SU-DHL-6 (cell line): ENCODE measurements around the gene OGFOD2.

ENCODE experiments used
- H2AFZ ChIP-seq: fragments of 200-600 bp; sonication (generic); 2 replicates; pipeline ENCODE4 v1.6.1; 2014; ENCODE audit warnings: low read depth, mild to moderate bottlenecking, moderate library complexity, mixed read lengths, antibody characterized with exemption, low read length; ENCODE audit not compliant: severe bottlenecking
- H3F3A ChIP-seq: fragments of 200-600 bp; shearing (Covaris generic); 2 replicates; pipeline ENCODE4 v1.6.0; 2016; ENCODE audit warnings: antibody characterized with exemption, mild to moderate bottlenecking; ENCODE audit not compliant: insufficient read depth
- H3K27ac ChIP-seq: fragments of 200-600 bp; sonication (generic); 2 replicates; pipeline ENCODE4 v1.5.1; 2016; ENCODE audit warnings: low read depth, mild to moderate bottlenecking, low read length, moderate library complexity, mixed read lengths
- H3K27me3 ChIP-seq: fragments of 200-600 bp; sonication (generic), shearing (Covaris generic); 2 replicates; pipeline ENCODE4 v1.6.0; 2014; ENCODE audit warnings: mild to moderate bottlenecking, low read length
- H3K36me3 ChIP-seq: fragments of 200-600 bp; sonication (generic); 2 replicates; pipeline ENCODE4 v1.6.1; 2014; ENCODE audit warnings: mild to moderate bottlenecking, low read length, mixed read lengths
- H3K4me2 ChIP-seq: fragments of 300-600, 200-600 bp; shearing (Covaris generic), sonication (generic); 2 replicates; pipeline ENCODE4 v1.6.0; 2014; ENCODE audit warnings: low read length, low read depth, mild to moderate bottlenecking; ENCODE audit not compliant: poor library complexity, severe bottlenecking
- H3K4me3 ChIP-seq: fragments of 200-600 bp; sonication (generic); 2 replicates; pipeline ENCODE4 v1.5.1; 2014; ENCODE audit warnings: antibody characterized with exemption, low read length, mild to moderate bottlenecking, mixed read lengths; ENCODE audit not compliant: insufficient read depth, poor library complexity, severe bottlenecking
- H3K79me2 ChIP-seq: fragments of 200-600 bp; sonication (generic); 2 replicates; pipeline ENCODE4 v1.6.1; 2014; ENCODE audit warnings: mild to moderate bottlenecking, low read length, moderate library complexity; ENCODE audit not compliant: insufficient read depth
- H3K9ac ChIP-seq: fragments of 200-600 bp; sonication (generic); 2 replicates; pipeline ENCODE4 v1.7.0; 2014; ENCODE audit warnings: mild to moderate bottlenecking, low read length
- H3K9me2 ChIP-seq: fragments of 200-600 bp; sonication (generic); replicated peaks from 2 replicates; pipeline ENCODE4 v1.6.1; 2014; ENCODE audit warnings: low read length; ENCODE audit not compliant: insufficient read depth
- H3K9me3 ChIP-seq: fragments of 200-600 bp; sonication (generic); 2 replicates; pipeline ENCODE4 v1.6.1; 2014; ENCODE audit warnings: low read length, mixed read lengths; ENCODE audit not compliant: insufficient read depth
- H4K20me1 ChIP-seq: fragments of 200-600 bp; sonication (generic); 2 replicates; pipeline ENCODE4 v1.6.1; 2014; ENCODE audit warnings: low read depth, mild to moderate bottlenecking, antibody characterized with exemption, low read length, moderate library complexity, mixed read lengths
- EZH2phosphoT487 ChIP-seq: fragments of 200-600 bp; sonication (generic), shearing (Covaris generic); conservative IDR thresholded peaks from 2 replicates; pipeline ENCODE4 v1.6.1; 2018; ENCODE audit warnings: mild to moderate bottlenecking, antibody characterized with exemption, low read length, moderate library complexity, mixed read lengths
- TF ChIP-seq, protein P1 (sequence below): fragments of 200-600 bp; sonication (generic); IDR thresholded peaks from one replicate; pipeline ENCODE4 v1.5.1; 2017; ENCODE audit warnings: antibody characterized with exemption, mild to moderate bottlenecking, low read length, moderate library complexity; ENCODE audit not compliant: insufficient read depth, poor library complexity, severe bottlenecking

The OGFOD2 gene

DNA sequence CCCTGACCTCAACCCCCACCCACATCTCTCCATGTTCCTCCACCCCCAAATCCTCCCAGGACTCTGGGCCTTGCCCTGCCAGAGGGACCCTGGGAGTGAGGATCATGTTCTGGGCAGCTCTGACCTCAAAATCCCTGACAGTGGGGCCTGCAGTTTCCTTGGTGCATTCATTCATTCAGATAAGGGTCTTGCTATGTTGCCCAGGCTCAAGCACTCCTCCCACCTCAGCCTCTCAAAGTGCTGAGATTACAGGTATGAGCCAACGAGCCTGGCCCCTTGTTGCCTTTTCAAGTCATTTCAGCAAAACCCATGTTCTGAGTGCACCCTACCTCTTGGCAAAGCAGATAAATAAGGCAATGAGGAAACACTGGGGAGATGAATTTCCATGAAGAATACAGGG is 35.1 kb downstream of the OGFOD2 start:
- Histone ChIP-seq H3K79me2 (no peaks in the 10 kb centered on the region), H3K27ac (no peak overlapping the region), H3K9ac (no peak overlapping the region), H4K20me1 (no peaks in the 10 kb centered on the region), H3K36me3 (no peaks in the 10 kb centered on the region), H3K27me3 (no peaks in the 10 kb centered on the region), H2AFZ (no peak overlapping the region), H3K4me2 (no peak overlapping the region), H3K9me3 (no peaks in the 10 kb centered on the region), H3K9me2 (no peaks in the 10 kb centered on the region), H3F3A (no peaks in the 10 kb centered on the region), H3K4me3 (no peak overlapping the region)
- TF ChIP-seq, protein P1, sequence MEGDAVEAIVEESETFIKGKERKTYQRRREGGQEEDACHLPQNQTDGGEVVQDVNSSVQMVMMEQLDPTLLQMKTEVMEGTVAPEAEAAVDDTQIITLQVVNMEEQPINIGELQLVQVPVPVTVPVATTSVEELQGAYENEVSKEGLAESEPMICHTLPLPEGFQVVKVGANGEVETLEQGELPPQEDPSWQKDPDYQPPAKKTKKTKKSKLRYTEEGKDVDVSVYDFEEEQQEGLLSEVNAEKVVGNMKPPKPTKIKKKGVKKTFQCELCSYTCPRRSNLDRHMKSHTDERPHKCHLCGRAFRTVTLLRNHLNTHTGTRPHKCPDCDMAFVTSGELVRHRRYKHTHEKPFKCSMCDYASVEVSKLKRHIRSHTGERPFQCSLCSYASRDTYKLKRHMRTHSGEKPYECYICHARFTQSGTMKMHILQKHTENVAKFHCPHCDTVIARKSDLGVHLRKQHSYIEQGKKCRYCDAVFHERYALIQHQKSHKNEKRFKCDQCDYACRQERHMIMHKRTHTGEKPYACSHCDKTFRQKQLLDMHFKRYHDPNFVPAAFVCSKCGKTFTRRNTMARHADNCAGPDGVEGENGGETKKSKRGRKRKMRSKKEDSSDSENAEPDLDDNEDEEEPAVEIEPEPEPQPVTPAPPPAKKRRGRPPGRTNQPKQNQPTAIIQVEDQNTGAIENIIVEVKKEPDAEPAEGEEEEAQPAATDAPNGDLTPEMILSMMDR, result no peak
- no peak for TF ChIP-seq EZH2phosphoT487

DNA sequence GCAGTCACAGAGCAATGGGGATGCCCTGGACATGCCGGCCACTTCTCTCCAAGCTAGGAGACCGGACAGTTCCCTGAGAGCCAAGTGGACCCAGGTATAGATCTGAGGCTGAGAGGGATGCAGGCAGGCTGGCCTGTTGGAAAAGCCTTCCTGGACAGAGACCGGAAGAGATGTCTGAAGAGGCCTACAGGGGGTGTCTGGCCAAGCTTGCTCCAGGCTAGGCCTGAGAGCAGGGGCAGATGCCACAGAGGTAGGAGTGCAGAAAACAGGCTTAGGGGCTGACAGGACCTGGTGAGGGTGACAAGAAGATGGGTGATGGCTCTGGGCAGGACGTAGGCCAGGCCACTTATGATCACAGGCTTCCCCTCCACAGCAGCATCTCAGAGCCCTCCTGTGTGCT is 35.6 kb downstream of the OGFOD2 start:
- Histone ChIP-seq H3K9me3 (no peaks in the 10 kb centered on the region), H3F3A (no peaks in the 10 kb centered on the region), H3K36me3 (no peaks in the 10 kb centered on the region), H3K79me2 (no peaks in the 10 kb centered on the region), H3K27ac (no peak overlapping the region), H3K4me3 (no peak overlapping the region), H3K4me2 (no peak overlapping the region), H4K20me1 (no peaks in the 10 kb centered on the region), H2AFZ (no peak overlapping the region), H3K9ac (no peak overlapping the region), H3K9me2 (no peaks in the 10 kb centered on the region), H3K27me3 (no peaks in the 10 kb centered on the region)
- no peak for TF ChIP-seq EZH2phosphoT487
- TF ChIP-seq, protein P1, result no peak

GRCh38 chr12:123011701-123012100 is 36.7 kb downstream of the OGFOD2 start:
- no peaks in the 10 kb centered on the region for H3K36me3 ChIP-seq
- no peak overlapping the region for H2AFZ ChIP-seq
- H3K9me2 ChIP-seq, result no peaks in the 10 kb centered on the region
- no peak overlapping the region for H3K4me3 ChIP-seq
- no peaks in the 10 kb centered on the region for H4K20me1 ChIP-seq
- no peaks in the 10 kb centered on the region for H3F3A ChIP-seq
- H3K9me3 ChIP-seq, result no peaks in the 10 kb centered on the region
- no peak overlapping the region for H3K4me2 ChIP-seq
- no peak overlapping the region for H3K27ac ChIP-seq
- H3K9ac ChIP-seq, result no peak overlapping the region
- TF ChIP-seq EZH2phosphoT487, result no peak
- TF ChIP-seq, protein P1, result no peak
- no peaks in the 10 kb centered on the region for H3K27me3 ChIP-seq
- no peaks in the 10 kb centered on the region for H3K79me2 ChIP-seq
